RPMI8226 (cell line): ENCODE measurements around the gene OSBPL3.
"Not testable (repeated sequence)": the region's sequence is repeated elsewhere in the genome, so short reads cannot be mapped to it uniquely, and the experiment has no call there.

ENCODE experiments used
- DNase-seq: peaks from one replicate; pipeline ENCODE4 v3.0.0-alpha.2; 2015

OSBPL3 gene

GRCh38 chr7:24824896-24825295 lies 155.1 kb downstream of the OSBPL3 start:
- DNase-seq, result no peak

DNA sequence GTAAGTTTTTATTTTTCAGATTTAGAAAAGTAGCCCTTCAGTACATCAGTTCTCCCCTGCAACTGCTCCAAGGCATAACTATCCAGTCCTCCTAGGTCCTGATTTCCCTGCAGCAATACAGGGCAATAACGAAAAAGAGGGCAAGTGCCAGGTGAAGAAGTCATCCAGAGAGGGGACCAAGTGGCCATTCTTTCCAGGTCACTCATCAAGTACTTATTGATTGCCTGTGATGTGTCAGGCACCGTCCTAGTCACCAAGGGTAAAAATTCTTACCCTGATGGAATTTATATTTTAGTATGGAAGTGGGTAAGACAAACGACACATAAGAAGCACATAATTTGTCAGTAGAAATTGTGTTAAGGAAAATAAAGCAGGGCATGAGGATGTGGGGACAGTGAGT lies 155.6 kb downstream of the OSBPL3 start:
- DNase-seq, result no peak

DNA sequence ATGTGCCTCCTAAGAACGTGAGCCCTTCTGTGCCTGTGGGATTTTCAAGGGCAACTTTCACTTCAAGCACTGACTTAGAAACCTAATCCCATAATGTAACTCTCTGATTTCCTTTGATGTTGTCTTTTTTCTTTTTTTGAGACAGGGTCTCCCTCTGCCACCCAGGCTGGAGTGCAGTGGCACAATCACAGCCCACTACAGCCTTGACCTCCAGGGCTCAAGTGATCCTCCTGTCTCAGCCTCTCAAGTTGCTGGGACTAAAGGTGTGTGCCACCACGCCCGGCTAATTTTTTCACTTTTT lies 158.3 kb downstream of the OSBPL3 start:
- no peak for DNase-seq

- DNase-seq, result peak; percentile 88
These were observed 158.8 kb downstream of the OSBPL3 start for GRCh38 chr7:24821045-24821753.

DNA sequence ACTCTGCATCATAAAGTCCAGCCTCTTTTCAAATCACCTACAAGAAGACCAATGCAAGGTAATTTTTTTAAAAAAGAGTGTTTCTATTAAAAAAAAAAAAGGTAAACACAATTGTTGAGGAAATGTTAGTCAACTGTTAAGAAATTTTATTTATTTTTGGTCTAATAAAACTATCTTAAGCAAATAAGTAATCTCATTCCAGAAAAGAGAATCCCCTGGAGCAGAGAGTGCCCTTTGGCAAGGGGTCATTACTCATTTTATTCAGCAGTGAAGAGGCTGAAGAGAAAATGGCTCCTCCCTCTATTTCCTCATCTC lies 159.3 kb downstream of the OSBPL3 start:
- no peak for DNase-seq

GRCh38 chr7:24819916-24820689 lies 159.9 kb downstream of the OSBPL3 start:
- DNase-seq, result peak; percentile 92

GRCh38 chr7:24817339-24817738 lies 162.6 kb downstream of the OSBPL3 start:
- DNase-seq, result no peak

- no peak for DNase-seq
These were observed 163.1 kb downstream of the OSBPL3 start for GRCh38 chr7:24816868-24817267.

DNA sequence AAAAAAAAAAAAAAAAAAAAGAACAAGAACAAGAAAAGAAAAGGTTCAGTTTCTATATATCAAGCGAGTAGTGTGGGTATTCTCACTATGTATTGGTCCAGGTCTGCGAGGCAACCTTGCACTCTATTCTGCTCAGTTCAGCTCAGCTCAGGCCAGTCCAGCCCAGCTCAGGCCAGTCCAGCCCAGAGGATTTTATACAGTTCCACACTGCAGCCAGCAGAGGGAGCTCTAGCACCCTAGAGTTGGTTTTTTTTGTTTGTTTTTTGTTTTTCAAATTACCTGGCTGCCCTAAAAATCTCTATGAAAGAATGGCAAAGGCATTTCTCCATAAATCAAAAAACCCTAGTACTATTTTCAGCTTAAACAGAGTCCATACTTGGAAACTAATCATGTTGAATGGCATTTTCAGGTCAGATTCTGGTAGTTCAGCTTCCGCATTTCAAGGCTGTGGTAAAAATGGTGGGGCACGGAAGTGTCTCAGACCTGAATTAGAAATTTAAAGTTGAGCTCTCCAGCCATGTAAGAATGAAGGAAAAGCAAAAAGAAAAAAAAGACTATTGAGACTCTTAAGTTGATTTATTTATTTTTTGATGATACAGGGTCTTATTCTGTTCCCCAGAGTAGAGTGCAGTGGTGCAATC lies 167.6 kb downstream of the OSBPL3 start:
- DNase-seq, result peak; percentile 63

- no peak for DNase-seq
These were observed 171.5 kb downstream of the OSBPL3 start for GRCh38 chr7:24808518-24808917.

GRCh38 chr7:24802300-24802699 lies 177.7 kb downstream of the OSBPL3 start:
- no peak for DNase-seq

DNA sequence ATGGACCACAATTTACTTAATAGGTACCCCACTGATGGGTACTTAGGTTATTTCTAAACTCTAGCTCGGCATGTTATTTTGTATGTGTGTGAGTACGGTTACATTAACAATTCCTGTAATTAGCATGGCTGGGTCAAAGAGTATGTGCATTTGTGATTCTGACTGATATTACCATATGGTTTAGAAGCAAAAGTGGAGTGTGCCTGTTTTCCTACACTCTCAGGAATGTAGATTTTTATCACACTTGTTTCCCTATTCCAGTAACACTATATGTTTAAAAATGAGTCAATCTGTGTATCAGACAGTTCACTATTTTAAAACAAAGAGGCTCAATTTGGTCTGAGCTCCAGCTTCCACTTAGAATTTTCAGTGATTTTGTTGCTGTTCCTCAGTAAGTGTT lies 178.1 kb downstream of the OSBPL3 start:
- DNase-seq, result no peak

GRCh38 chr7:24800667-24801066 lies 179.3 kb downstream of the OSBPL3 start:
- no peak for DNase-seq

DNA sequence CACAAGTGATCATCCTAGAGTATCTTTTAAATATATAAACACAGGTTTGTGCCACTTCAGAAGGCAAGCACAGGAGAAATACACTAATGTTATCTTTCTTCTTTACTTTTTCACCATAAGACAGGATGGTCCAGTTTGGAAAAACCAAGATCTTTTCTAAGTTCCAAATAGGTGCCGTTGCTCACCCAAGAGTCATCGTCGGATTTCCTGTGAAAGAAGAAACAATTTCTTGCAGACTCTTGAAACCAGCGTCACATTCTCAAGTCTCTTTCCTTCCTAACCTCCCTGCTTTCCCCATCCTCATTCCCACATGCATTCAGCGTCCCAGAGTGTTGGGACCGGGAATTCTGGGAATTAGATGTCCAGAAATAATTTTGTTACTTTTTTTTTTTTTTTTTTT lies 179.9 kb downstream of the OSBPL3 start:
- no peak for DNase-seq

DNA sequence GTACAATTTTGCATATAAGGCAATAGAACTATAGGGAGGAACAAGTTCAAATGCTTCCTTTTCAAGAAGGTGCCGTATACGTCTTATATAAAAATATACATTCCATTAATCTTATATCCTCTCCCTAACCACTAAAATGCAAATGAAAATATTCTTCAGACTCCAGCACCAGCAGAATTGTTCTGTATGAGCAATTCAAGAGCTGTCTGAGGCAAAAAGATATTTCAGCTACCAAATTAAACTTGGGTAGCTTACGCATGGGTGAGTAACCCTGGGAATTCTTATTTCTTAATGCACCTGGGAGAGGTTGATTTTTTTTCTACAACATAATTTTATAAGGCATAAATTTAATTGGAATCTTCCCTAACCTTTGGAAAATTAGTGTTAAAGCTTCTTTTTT lies 180.5 kb downstream of the OSBPL3 start:
- DNase-seq, result no peak

DNA sequence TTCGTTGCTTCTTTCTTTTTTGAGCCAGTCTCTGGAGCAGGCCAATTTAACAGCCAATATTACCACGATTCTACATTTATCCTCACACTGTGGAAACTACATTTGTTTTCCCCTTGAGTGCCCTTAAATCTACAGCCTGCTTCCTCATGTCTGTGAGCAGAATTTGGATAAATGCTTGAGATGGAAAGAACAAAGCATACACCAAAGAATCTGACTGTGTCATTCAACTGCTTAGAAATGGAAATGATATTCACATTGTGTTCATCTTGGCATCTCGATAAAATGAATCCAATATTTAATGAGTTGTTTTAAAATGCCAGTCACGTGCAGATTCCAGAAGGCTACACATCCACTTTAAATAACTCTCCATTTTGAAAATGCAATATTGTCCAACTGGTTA lies 181.7 kb downstream of the OSBPL3 start:
- no peak for DNase-seq

DNA sequence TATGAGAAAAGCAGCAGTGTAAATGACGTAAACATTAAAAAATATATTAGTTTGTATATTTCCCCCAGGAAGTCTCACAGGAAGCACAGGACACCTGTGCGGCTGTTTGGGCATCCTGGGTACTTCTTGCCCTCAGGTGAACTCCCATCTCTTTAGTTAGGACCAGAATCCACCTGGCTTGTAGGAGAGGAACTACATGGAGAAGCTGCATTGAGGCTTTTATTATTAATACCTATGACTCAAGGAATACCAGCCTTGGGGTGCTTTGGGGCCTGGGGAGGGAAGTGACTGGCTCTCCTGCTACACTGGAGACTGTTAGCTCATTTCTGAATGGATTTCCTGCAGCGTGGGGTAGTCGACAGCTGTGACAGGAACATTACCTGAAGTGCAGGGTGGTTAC lies 182.7 kb downstream of the OSBPL3 start:
- DNase-seq, result no peak

DNA sequence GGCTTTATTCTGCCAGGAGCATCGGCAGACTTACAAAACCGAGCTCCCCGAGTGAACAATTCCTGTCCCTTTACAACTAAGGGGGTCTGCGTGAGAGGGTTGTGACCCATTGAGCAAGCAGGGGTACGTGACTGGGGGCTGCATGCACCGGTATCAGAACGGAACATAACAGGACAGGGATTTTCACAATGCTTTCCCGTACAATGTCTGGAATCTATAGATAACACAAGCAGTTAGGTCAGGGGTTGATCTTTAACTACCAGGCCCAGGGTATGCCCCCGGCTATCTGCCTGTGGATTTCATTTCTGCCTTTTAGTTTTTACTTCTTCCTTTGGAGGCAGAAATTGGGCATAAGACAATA lies 184.6 kb downstream of the OSBPL3 start:
- no peak for DNase-seq

DNA sequence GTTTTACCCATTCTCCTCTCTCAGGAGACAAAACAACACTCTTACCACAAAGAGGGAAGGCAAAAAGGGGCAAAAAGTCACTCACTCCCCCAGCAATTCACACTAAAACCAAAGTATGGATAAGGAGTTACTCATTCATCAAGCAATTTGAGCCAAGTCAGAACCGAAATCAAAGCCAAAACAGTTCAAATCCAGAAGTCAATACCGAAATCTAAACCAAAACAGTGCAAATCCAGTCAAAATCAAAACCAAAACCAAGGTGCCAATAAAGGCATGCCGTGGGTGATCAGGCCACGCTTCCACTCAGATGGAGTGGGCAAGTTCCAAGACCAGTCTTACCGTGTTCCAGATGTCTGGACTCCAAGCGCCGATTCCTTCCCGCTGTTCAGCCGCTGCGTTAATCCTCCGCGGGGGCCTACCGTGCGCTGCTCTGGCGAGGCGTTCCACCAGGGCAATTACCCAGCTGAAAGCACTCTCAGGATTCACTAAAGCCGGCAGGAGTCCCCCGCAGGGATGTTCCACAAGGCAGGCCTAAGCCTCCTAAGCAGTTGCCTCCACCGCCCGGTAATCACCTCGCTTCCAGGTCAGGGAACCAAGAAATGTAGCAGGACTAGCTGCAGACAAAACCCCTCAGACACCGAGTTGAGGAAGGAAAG lies 185.1 kb downstream of the OSBPL3 start:
- not testable (repeated sequence) for DNase-seq

- no peak for DNase-seq
These were observed 185.9 kb downstream of the OSBPL3 start for GRCh38 chr7:24793982-24794648.

DNA sequence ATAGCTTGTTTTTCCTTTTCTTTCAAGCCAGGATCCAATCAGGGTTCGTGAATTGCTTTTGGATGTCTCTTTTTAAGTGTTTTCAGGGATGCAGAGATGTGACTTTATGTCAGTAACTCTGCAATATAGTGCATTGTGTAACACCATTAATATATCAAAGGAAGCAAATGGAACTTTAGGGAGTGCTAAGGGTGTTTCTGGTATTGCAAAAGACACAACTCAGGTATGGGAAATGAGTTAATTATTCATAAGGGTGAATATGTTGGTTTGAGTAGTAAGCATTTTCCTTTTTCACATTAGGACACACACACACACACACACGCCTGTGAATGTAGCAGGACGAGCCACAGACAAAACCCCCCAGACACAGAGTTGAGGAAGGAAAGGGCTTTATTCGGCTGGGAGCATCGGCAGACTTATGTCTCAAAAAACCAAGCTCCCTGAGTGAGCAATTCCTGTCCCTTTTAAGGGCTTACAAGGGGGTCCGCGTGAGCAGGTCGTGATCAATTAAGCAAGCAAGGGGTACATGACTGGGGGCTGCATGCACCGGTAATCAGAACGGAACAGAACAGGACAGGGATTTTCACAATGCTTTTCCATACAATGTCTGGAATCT lies 190.9 kb downstream of the OSBPL3 start:
- DNase-seq, result no peak

GRCh38 chr7:24788075-24788474 lies 191.9 kb downstream of the OSBPL3 start:
- no peak for DNase-seq

DNA sequence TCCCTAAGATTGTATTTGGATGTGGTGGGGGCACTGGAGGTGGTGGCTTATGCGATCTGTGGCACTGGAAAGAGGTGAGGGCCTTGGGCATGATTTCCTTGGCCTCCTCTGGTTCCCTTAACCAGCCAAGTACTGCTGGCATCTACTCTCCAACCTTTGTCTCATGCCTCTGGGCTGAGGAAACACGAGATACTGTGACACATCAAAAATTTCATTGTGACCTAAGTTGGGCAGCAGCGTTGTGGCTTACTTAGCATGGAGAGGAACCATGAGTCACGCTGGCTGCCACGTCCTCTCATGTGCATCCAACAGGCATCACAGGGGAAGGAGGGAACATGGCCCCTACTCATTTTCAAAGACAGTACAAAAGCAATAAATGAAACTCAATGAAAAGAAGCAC lies 193.0 kb downstream of the OSBPL3 start:
- DNase-seq, result no peak
